Lower leg skin (tissue), 3 donors: ENCODE results near the gene ZNF384.
"Not testable (repeated sequence)": the region's sequence is repeated elsewhere in the genome, so short reads cannot be mapped to it uniquely, and the experiment has no call there.

Source experiments
- CTCF ChIP-seq, 3 donors: fragments of 450-650 bp; IDR thresholded peaks; one replicate each; pipeline ENCODE4 v1.5.1; 2016; ENCODE audit warnings: antibody characterized with exemption in 3 of 3, mild to moderate bottlenecking in 3 of 3, moderate library complexity in 2 of 3
- POLR2A ChIP-seq, 2 donors: fragments of 450-650 bp; IDR thresholded peaks; one replicate each; pipeline ENCODE4 v1.6.1; 2016 to 2017; ENCODE audit warnings: antibody characterized with exemption in 2 of 2, mild to moderate bottlenecking in 1 of 2, moderate library complexity in 1 of 2

- TF ChIP-seq CTCF, POLR2A (IDR thresholded peaks at IDR 0.05): not testable (repeated sequence)
Measured at GRCh38 chr12:6708351-6708750, 19.2 kb upstream of the ZNF384 start.
